GM12878 (cell line): ENCODE results near the gene KYAT1. TPM values are rescaled to one million over a fixed set of nuclear protein-coding genes. Genes with fewer than 3 reads are reported as not detected.

Experiments used
- CHD2 ChIP-seq: IDR thresholded peaks from 2 replicates; pipeline ENCODE4 v1.6.1; 2011; ENCODE audit warnings: low read depth, low read length, improper control_type of control experiment, borderline replicate concordance
- DPF2 ChIP-seq: fragments of 450-650 bp; IDR thresholded peaks from 2 replicates; pipeline ENCODE4 v1.6.1; 2017; ENCODE audit warnings: mild to moderate bottlenecking
- GATAD2B ChIP-seq: fragments of 450-650 bp; conservative IDR thresholded peaks from 2 replicates; pipeline ENCODE4 v1.6.1; 2017; ENCODE audit warnings: low read depth, mild to moderate bottlenecking, moderate library complexity
- IKZF2 ChIP-seq, 2 experiments: fragments of 450-650 bp; IDR thresholded peaks; 2 replicates each; pipeline ENCODE4 v1.6.1; 2017; ENCODE audit warnings: mild to moderate bottlenecking in 2 of 2, moderate library complexity in 2 of 2
- RELA ChIP-seq: fragments of 450-650 bp; IDR thresholded peaks from 2 replicates; pipeline ENCODE4 v1.8.0; 2014; ENCODE audit warnings: borderline replicate concordance; ENCODE audit not compliant: partially characterized antibody
- STAT3 ChIP-seq: IDR thresholded peaks from 2 replicates; pipeline ENCODE4 v1.6.1; 2011; ENCODE audit warnings: low read depth, low read length, improper control_type of control experiment
- WRNIP1 ChIP-seq: IDR thresholded peaks from 2 replicates; pipeline ENCODE4 v1.6.1; 2011; ENCODE audit warnings: low read depth, low read length, improper control_type of control experiment, borderline replicate concordance
- polyA plus RNA-seq, 11 experiments: library from polyadenylated mRNA; depleted of rRNA in 4 of 11; unstranded in 6 of 11; stranded (reverse) in 5 of 11; fragments of >200 nt; fragmentation: Nextera tagmentation in 4 of 11; fragmentation: Illumina TruSeq in 1 of 11; extraction: Ambion mirVana in 4 of 11; extraction: Trizol in 1 of 11; gene quantifications; 1 replicate in 1 of 11; 2 replicates in 10 of 11; pipeline versions ENCODE4 v1.2.1 to v1.2.3, GENCODE V29; 2011 to 2016; ENCODE audit warnings: inconsistent platforms in 2 of 11, missing spikeins in 2 of 11, low read depth in 1 of 11
- total RNA-seq, 4 experiments: library from RNA; depleted of rRNA in 3 of 4; stranded (reverse); fragments of >200 nt in 3 of 4; fragmentation: Illumina TruSeq in 1 of 4; extraction: Trizol in 1 of 4; gene quantifications; 2 replicates each; pipeline versions ENCODE4 v1.2.1 to v1.2.3, GENCODE V29; 2013 to 2021
- TF ChIP-seq, protein P1 (sequence below): fragments of 450-650 bp; IDR thresholded peaks from 2 replicates; pipeline ENCODE4 v1.6.1; 2018; ENCODE audit warnings: mild to moderate bottlenecking, low read depth, moderate library complexity; ENCODE audit not compliant: partially characterized antibody
- TF ChIP-seq, protein P2 (sequence below): fragments of 450-650 bp; formaldehyde crosslinking; IDR thresholded peaks from 2 replicates; pipeline ENCODE4 v1.5.0; 2022; ENCODE audit warnings: mild to moderate bottlenecking, missing genetic modification characterization

Gene KYAT1
- total and polyA plus RNA-seq, 10 of the 15 experiments (the other 5 are each of a cell fraction or from before 2014, with no cell fraction given): 5.8 to 15.7 (median 11.4) TPM

DNA sequence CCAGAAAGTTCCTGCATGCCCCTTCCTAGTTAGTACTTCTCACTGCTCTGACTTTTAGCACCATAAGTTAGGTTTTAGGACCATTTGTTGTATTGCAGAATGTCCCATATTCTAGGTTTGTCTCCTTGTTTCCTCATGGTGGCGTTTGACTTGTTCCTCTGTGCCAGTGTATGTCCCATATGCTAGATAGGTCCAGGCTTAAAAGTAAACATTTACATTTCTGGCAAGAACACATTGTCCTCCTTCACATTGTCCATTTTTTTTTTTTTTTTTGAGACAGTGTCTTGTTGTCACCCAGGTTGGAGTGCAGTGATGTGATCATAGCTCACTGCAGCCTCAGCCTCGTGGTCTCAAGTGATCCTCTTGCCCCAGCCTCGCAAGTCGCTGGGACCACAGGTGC lies 79.3 kb downstream of the KYAT1 start (continued):
- no peak for TF ChIP-seq STAT3
- TF ChIP-seq DPF2: no peak
- TF ChIP-seq, protein P1, sequence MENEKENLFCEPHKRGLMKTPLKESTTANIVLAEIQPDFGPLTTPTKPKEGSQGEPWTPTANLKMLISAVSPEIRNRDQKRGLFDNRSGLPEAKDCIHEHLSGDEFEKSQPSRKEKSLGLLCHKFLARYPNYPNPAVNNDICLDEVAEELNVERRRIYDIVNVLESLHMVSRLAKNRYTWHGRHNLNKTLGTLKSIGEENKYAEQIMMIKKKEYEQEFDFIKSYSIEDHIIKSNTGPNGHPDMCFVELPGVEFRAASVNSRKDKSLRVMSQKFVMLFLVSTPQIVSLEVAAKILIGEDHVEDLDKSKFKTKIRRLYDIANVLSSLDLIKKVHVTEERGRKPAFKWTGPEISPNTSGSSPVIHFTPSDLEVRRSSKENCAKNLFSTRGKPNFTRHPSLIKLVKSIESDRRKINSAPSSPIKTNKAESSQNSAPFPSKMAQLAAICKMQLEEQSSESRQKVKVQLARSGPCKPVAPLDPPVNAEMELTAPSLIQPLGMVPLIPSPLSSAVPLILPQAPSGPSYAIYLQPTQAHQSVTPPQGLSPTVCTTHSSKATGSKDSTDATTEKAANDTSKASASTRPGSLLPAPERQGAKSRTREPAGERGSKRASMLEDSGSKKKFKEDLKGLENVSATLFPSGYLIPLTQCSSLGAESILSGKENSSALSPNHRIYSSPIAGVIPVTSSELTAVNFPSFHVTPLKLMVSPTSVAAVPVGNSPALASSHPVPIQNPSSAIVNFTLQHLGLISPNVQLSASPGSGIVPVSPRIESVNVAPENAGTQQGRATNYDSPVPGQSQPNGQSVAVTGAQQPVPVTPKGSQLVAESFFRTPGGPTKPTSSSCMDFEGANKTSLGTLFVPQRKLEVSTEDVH: no peak
- no peak for TF ChIP-seq CHD2
- TF ChIP-seq WRNIP1: no peak
- TF ChIP-seq, protein P2, sequence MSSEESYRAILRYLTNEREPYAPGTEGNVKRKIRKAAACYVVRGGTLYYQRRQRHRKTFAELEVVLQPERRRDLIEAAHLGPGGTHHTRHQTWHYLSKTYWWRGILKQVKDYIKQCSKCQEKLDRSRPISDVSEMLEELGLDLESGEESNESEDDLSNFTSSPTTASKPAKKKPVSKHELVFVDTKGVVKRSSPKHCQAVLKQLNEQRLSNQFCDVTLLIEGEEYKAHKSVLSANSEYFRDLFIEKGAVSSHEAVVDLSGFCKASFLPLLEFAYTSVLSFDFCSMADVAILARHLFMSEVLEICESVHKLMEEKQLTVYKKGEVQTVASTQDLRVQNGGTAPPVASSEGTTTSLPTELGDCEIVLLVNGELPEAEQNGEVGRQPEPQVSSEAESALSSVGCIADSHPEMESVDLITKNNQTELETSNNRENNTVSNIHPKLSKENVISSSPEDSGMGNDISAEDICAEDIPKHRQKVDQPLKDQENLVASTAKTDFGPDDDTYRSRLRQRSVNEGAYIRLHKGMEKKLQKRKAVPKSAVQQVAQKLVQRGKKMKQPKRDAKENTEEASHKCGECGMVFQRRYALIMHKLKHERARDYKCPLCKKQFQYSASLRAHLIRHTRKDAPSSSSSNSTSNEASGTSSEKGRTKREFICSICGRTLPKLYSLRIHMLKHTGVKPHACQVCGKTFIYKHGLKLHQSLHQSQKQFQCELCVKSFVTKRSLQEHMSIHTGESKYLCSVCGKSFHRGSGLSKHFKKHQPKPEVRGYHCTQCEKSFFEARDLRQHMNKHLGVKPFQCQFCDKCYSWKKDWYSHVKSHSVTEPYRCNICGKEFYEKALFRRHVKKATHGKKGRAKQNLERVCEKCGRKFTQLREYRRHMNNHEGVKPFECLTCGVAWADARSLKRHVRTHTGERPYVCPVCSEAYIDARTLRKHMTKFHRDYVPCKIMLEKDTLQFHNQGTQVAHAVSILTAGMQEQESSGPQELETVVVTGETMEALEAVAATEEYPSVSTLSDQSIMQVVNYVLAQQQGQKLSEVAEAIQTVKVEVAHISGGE (CRISPR knock-in tag): no peak
- TF ChIP-seq RELA: no peak
- no peak for TF ChIP-seq IKZF2 (IDR thresholded peaks at IDR 0.05)
- no peak for TF ChIP-seq GATAD2B
- TF ChIP-seq, all 136 proteins: peak for 0
